ENCODE results near the gene PEX5L. TPM values are rescaled to one million over a fixed set of nuclear protein-coding genes. Genes with fewer than 3 reads are reported as not detected.

The PEX5L gene
- total RNA-seq, 1 experiment from 2014 or later = not detected

DNA sequence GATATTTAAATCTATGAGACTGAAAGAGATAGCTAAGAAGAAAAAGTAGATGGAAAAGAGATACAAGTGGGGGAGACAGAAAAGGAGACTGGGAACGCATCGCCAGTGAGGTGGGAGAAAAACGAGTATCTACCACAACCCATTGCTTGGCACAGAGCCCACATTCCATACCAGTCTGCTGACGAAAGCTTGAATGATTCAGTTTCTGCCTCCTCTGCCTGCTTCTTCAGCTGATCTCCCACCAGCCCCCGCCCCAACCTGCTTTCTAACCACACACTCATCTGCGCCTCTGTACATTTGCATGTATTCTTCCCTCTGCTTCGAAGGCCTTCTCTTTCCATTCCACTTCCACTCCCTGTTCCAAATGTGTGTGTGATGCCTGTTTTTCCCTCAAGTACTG, 195.8 kb downstream of the PEX5L start:
- H3K27ac ChIP-seq (ENCODE audit: low read depth, low read length) = no peak overlapping the region
- no peaks in the 10 kb centered on the region for H3K36me3 ChIP-seq (ENCODE audit: control insufficient read depth in 1 of 2, insufficient read depth in 2 of 2, low read length in 2 of 2)
- intact Hi-C loops (cut with micrococcal nuclease) = no loop called here
- DNase-seq (ENCODE audit: low read depth, low spot score) (no peak), ATAC-seq (0 out of 2 replicates have a peak, but pooled peaks have one; percentile 25)
- no peak for TF ChIP-seq JUND (IDR thresholded peaks at IDR 0.05)
- no peak for TF ChIP-seq CBX3 (IDR thresholded peaks at IDR 0.05; ENCODE audit: low read depth)
- no peak for TF ChIP-seq ZBTB33 (IDR thresholded peaks at IDR 0.05; ENCODE audit: extremely low read depth, insufficient replicate concordance, low read length)
- TF ChIP-seq POLR2A (IDR thresholded peaks at IDR 0.05; ENCODE audit: borderline replicate concordance, extremely low read depth, insufficient read depth, insufficient read length) = no peak
- TF ChIP-seq POLR2AphosphoS5 (IDR thresholded peaks at IDR 0.05; ENCODE audit: low read depth, low read length) = no peak
- TF ChIP-seq ZFX (IDR thresholded peaks at IDR 0.05) = no peak
- no peak for TF ChIP-seq CTCF (IDR thresholded peaks at IDR 0.05 in 2 of 3, conservative IDR thresholded peaks at IDR 0.05 in 1 of 3; ENCODE audit: borderline replicate concordance in 1 of 3, insufficient read depth in 1 of 3, low read depth in 2 of 3, low read length in 2 of 3)
- TF ChIP-seq RAD21 (IDR thresholded peaks at IDR 0.05; ENCODE audit: low read depth) = no peak
- TF ChIP-seq SP1 (IDR thresholded peaks at IDR 0.05; ENCODE audit: low read depth) = no peak
- no peak for TF ChIP-seq REST (IDR thresholded peaks at IDR 0.05; ENCODE audit: low read depth)
- TF ChIP-seq ATF3 (IDR thresholded peaks at IDR 0.05) = no peak
- no peak for TF ChIP-seq ELF1 (IDR thresholded peaks at IDR 0.05; ENCODE audit: borderline replicate concordance, low read depth)
- TF ChIP-seq MAX (IDR thresholded peaks at IDR 0.05) = no peak
- TF ChIP-seq SRF (IDR thresholded peaks at IDR 0.05; ENCODE audit: low read depth) = no peak
- RAD21 ChIA-PET (ENCODE audit: low non-redundant PET in 1 of 2, low total read pairs in 2 of 2, uncharacterized antibody in 2 of 2, unreplicated experiment in 2 of 2) = no interaction called here
- BruUV-seq (replicated peaks) = no TSS peak
- POLR2A ChIA-PET = no interaction called here
- CTCF ChIA-PET = no interaction called here
- no peak overlapping the region for H3K4me3 ChIP-seq (replicated peaks in 1 of 2; ENCODE audit: low read depth in 1 of 2, low read length in 2 of 2)
- H3K4me1 ChIP-seq (ENCODE audit: control insufficient read depth in 1 of 2, insufficient read depth in 2 of 2, low read length in 2 of 2) = peaks cover 0 to 6% of the 10 kb centered on the region in 2 experiments; a peak in 1 of 4 replicates
- H4K20me1 ChIP-seq (ENCODE audit: insufficient read depth) = no peaks in the 10 kb centered on the region
- no peaks in the 10 kb centered on the region for H3K79me2 ChIP-seq (ENCODE audit: insufficient read depth, low read length)
- no peak overlapping the region for H3K4me2 ChIP-seq (ENCODE audit: low read length)
- no peaks in the 10 kb centered on the region for H3K27me3 ChIP-seq (ENCODE audit: insufficient read depth, low read length)
- H3K9ac ChIP-seq (ENCODE audit: low read length) = no peak overlapping the region
- H2AFZ ChIP-seq (ENCODE audit: low read depth, low read length, poor library complexity, severe bottlenecking) = no peak overlapping the region
- H3K9me3 ChIP-seq (ENCODE audit: control insufficient read depth in 1 of 2, insufficient read depth in 1 of 2, low read depth in 1 of 2, low read length in 2 of 2) = no peaks in the 10 kb centered on the region
- H3K9me2 ChIP-seq (ENCODE audit: insufficient read depth) = 0 out of 2 replicates have a peak, but pooled peaks cover 6% of the 10 kb centered on the region

All from HCT116 (cell line).